Subcutaneous abdominal adipose tissue (tissue), 5 donors: Measurements from ENCODE around the gene MGMT.

Experiments
- H3K27ac ChIP-seq: one replicate; pipeline ENCODE4 v1.7.0; 2013; ENCODE audit warnings: low read depth, mild to moderate bottlenecking, inconsistent platforms, low read length, moderate library complexity
- H3K27me3 ChIP-seq, 5 donors: one replicate each; pipeline ENCODE4 v1.7.0; 2013; ENCODE audit warnings: low read length in 5 of 5, inconsistent platforms in 1 of 5; ENCODE audit not compliant: control insufficient read depth in 5 of 5, insufficient read depth in 4 of 5
- H3K36me3 ChIP-seq, 5 donors: one replicate each; pipeline ENCODE4 v1.7.0; 2013; ENCODE audit warnings: low read length in 5 of 5; ENCODE audit not compliant: control insufficient read depth in 5 of 5, insufficient read depth in 5 of 5
- H3K4me1 ChIP-seq, 5 donors: one replicate each; pipeline ENCODE4 v1.7.0; 2013; ENCODE audit warnings: low read length in 5 of 5, mild to moderate bottlenecking in 3 of 5, moderate library complexity in 1 of 5; ENCODE audit not compliant: control insufficient read depth in 5 of 5, insufficient read depth in 5 of 5
- H3K4me3 ChIP-seq, 5 donors: one replicate each; pipeline ENCODE4 v1.7.0; 2013; ENCODE audit warnings: low read length in 5 of 5, low read depth in 1 of 5
- H3K9ac ChIP-seq, 5 donors: one replicate each; pipeline ENCODE4 v1.7.0; 2013; ENCODE audit warnings: low read length in 5 of 5, mild to moderate bottlenecking in 4 of 5, moderate library complexity in 3 of 5
- H3K9me3 ChIP-seq, 5 donors: one replicate each; pipeline ENCODE4 v1.7.0; 2013; ENCODE audit warnings: low read length in 5 of 5; ENCODE audit not compliant: control insufficient read depth in 5 of 5
- donor health status: healthy.
- donor health status: healthy.
- donor health status: healthy.
- donor health status: healthy.
- donor health status: healthy.

Gene MGMT

DNA sequence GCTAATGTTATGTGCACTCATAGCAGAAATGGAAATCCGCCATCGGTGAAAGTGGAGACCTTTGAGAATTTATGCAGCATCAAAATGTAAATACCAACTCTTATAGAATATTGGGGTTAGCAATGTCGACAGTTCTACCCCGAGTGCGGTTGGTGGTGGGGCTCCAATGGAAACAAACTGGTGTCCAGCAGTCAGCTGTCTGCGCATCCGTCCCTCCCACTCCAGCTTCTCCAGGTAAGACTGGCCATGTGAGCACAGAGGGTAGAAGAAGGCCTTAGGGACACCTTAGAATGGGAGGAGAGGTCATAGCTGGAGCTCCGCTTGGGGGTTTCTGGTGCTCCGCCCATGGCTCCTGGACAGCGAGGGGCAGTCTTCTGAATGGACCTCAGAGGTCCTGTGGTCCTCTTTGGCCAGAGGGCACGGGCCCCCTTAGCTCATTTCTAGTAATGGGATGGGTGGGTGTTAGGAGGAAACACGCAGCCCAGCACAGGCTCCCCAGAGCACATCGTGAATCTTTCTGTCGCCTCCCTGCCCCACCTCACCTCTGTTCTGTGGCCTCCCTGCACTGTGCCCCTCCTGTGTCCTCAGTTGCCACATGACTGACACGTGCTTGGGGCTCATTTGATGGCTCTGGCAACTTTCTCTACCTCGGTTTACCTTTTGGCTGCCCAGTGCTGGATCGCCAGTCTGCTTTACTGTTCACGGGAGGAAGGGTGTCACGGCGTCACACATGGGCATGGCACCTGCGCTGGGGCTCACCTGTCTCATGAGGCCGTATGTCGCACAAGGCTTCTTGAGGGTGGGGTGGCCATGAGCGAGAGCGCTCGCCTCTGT is 50.0 kb downstream of the MGMT start:
- peaks cover 0 to 10% (median 3%) of the 10 kb centered on the region in 5 donors for H3K4me1 ChIP-seq
- H3K27me3 ChIP-seq = no peaks in the 10 kb centered on the region
- H3K9me3 ChIP-seq = no peaks in the 10 kb centered on the region
- no peak overlapping the region for H3K4me3 ChIP-seq
- H3K27ac ChIP-seq = no peak overlapping the region
- no peak overlapping the region for H3K9ac ChIP-seq
- no peaks in the 10 kb centered on the region for H3K36me3 ChIP-seq

DNA sequence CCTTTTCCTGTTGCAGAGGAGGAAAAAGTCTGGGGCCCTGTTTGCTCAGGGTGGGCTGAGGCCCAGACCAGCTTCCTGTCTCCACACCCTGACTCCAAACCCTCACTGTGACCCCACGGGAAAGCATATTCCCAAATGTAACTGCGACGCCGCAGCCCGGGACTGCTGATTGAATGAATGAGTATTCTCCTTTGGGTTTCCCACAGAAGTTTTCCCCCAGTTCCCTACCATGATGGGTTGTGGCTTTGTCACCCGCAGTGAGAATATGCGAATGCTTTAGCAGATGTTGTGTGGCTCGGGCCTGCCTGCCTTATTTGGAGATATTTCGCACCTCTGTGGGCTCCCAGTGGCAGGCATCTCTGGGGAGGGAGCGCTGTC is 50.6 kb downstream of the MGMT start:
- no peak overlapping the region for H3K9ac ChIP-seq
- no peaks in the 10 kb centered on the region for H3K27me3 ChIP-seq
- no peaks in the 10 kb centered on the region for H3K9me3 ChIP-seq
- H3K27ac ChIP-seq = no peak overlapping the region
- H3K4me1 ChIP-seq = peaks cover 0 to 10% (median 3%) of the 10 kb centered on the region in 5 donors
- H3K36me3 ChIP-seq = no peaks in the 10 kb centered on the region
- no peak overlapping the region for H3K4me3 ChIP-seq

DNA sequence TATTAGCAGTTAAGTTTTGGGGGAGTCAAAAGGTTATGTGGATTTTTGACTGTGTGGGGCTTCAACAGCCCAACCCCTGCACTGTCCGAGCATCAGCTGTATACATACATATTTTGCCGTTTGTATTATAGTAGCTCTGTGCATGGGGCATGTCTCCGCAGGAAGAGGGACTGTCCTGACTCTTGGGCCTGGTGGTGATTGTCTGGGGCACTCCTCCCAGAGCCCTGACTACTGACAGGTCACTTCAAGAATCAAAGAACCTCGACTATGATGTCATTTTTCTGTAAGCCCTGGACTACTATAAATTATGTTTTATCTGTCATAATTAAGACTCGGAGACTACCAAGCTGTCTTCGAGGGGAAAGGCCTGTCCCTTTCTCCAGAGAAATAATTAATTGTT is 51.8 kb downstream of the MGMT start:
- H3K36me3 ChIP-seq = no peaks in the 10 kb centered on the region
- H3K9ac ChIP-seq = no peak overlapping the region
- no peak overlapping the region for H3K4me3 ChIP-seq
- no peak overlapping the region for H3K27ac ChIP-seq
- H3K9me3 ChIP-seq = no peaks in the 10 kb centered on the region
- no peaks in the 10 kb centered on the region for H3K27me3 ChIP-seq
- peaks cover 0 to 10% (median 3%) of the 10 kb centered on the region in 5 donors for H3K4me1 ChIP-seq

DNA sequence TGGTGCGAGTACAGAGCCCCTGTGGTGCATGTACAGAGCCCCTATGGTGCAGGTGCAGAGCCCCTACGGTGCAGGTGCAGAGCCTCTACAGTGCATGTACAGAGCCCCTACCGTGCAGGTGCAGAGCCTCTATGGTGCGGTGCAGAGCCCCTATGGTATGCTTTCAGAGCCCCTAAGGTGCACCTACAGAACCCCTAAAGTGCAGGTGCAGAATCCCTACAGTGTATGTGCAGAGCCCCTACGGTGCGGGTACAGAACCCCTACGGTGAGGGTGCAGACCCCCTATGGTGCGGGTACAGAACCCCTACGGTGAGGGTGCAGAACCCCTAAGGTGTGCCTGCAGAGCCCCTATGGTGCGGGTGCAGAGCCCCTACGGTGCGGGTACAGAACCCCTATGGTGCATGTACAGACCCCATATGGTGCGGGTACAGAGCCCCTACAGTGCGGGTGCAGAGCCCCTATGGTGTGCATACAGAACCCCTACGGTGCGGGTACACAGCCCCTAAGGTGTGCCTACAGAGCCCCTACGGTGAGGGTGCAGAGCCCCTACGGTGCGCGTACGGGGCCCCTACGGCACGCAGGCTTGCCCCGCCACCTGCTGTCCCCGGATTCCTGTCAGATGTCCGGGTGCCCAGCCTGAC is 53.5 kb downstream of the MGMT start:
- Histone ChIP-seq H3K4me1 (peaks cover 3 to 12% (median 7%) of the 10 kb centered on the region in 5 donors), H3K9ac (no peak overlapping the region), H3K36me3 (no peaks in the 10 kb centered on the region), H3K27me3 (no peaks in the 10 kb centered on the region), H3K9me3 (no peaks in the 10 kb centered on the region), H3K27ac (no peak overlapping the region), H3K4me3 (no peak overlapping the region)

DNA sequence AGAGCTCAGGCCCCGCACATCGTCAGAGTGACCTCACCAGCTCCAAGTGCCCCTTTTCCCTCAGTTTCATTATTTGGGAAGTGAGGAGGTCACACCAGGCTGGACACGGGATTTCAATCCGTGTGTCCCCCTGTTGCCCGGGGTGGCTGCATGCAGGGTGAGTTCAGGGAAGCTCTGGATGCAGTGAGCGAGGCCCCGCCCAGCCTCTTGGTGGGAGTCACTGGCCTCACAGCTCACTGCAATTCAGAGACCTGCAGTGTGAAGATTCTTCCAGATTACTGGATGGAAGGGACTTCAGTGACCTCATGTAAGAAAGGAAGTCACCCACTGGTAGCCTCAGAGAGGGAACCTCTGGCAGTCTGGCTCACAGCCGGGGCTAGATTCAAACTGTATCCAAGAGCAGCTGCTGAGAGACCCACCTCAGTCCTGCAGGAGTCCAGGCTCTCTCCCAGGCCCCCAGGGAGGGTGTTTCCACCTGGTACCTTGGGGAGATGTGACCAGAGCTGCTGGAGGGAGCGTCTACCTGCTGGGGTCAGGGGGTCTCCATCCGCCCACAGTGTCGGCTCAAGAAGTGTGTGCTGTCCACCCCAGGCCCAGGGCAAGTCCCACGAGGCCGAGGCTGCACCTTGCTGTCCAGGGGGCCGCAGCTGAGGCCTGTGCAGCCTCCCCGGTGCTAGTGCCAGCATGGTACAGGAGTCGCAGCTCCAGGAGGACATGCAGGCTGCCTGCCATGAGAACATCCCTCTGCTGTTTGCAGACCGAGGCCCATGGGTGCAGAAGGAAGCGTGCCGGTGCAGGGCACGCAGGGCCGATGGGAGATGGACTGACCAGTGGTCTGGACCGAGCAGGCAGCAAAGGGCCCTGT is 54.4 kb downstream of the MGMT start:
- no peak overlapping the region for H3K4me3 ChIP-seq
- H3K36me3 ChIP-seq = no peaks in the 10 kb centered on the region
- H3K27ac ChIP-seq = no peak overlapping the region
- H3K4me1 ChIP-seq = peaks cover 3 to 19% (median 13%) of the 10 kb centered on the region in 5 donors
- no peak overlapping the region for H3K9ac ChIP-seq
- no peaks in the 10 kb centered on the region for H3K9me3 ChIP-seq
- no peaks in the 10 kb centered on the region for H3K27me3 ChIP-seq

DNA sequence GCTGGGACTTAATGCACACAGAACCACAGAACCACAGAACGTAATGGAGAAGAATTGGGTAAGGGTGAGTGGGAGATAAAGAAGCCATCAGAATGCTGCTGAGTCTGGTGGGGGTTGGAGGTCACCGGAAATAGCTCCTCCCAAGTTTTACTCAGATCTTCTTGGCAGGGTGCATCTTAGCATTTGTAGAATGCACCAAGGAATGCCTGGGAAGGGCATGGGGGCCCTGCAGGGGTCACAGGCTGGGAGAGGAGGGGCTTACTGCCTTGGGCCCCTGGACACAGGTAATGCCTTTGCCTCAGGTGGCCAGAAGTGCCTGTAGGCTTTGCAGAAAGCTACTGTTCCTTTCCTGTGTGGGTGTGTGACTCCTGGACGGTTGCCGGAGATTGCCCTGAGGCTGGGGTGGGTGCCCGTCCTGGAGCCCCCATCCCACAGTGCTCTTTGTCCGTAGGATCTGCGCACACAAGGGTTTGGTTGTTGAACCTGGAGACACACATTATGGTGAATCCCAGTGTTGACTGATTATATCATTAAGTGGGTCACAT is 55.1 kb downstream of the MGMT start:
- peaks cover 0 to 5% (median 0%) of the 10 kb centered on the region in 5 donors for H3K36me3 ChIP-seq
- H3K9me3 ChIP-seq = no peaks in the 10 kb centered on the region
- no peak overlapping the region for H3K27ac ChIP-seq

DNA sequence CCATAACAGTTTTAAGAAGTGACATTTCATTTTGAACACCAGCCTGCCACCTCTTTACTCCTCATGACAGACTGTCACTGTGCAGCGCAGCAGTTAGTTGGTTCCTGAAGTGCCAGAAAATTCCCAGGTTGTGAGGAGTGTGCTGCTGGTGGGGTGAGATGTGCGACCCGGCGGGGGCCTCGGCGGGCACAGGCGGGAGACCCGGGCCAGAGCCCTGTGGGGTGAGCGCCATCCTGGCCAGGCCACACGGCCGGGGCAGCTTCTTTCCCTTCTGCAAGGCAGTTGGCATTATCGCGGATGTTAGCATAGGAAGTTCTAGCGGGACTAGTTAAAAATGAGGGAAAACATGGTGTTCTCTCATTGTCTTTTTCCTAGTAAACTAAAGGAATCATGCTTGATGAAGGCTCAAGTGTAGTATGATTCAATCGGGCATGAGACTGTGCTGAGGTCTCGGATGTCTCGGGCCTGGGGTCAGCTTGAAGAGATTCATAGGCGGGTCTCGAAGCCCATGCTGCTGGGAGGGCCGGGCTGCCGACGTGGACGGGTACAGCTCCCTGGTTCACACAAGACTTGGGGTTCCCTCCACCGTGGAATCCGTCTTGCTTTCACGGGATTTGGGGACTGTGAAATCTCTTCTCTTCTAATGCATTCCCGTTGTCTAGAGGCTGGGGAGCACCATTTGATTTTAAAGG is 56.1 kb downstream of the MGMT start:
- no peaks in the 10 kb centered on the region for H3K9me3 ChIP-seq
- no peak overlapping the region for H3K4me3 ChIP-seq
- H3K9ac ChIP-seq = no peak overlapping the region
- H3K27ac ChIP-seq = no peak overlapping the region
- H3K4me1 ChIP-seq = peaks cover 0 to 12% (median 9%) of the 10 kb centered on the region in 5 donors
- peaks cover 0 to 10% (median 3%) of the 10 kb centered on the region in 5 donors for H3K36me3 ChIP-seq
- no peaks in the 10 kb centered on the region for H3K27me3 ChIP-seq

More for the DNA sequence above, 55.1 kb downstream of the MGMT start:
- no peak overlapping the region for H3K4me3 ChIP-seq
- peaks cover 3 to 19% (median 13%) of the 10 kb centered on the region in 5 donors for H3K4me1 ChIP-seq
- H3K9ac ChIP-seq = no peak overlapping the region
- no peaks in the 10 kb centered on the region for H3K27me3 ChIP-seq

DNA sequence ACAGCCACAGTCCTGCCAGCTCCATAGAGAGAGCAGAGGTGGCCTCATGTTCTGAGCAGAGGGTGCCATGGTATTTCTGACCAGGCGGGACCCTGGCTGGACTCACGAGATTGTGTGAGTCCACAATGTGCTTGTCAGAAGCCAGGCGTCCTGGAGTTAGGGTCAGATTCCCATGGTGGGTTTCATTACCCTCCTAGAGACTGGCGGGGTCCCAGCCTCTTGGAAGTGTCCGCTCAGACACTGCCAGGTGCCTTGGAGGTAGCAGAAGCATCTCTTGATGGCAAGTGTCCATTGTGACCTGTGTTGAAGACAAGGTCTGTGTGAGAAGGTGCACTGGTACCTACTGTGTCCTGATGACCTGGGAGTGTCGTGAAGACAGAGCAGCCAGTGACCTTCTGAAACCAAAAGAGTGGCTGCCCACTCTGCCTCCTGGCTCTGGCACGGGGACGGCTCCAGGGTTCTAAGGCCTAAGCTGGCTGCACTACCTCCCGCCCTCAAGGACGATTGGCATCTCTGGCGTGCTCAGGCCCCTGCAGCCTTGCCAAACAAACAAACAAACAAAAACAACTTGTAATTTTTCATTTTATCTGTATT is 56.8 kb downstream of the MGMT start:
- H3K36me3 ChIP-seq = peaks cover 0 to 10% (median 3%) of the 10 kb centered on the region in 5 donors
- H3K9ac ChIP-seq = no peak overlapping the region
- no peak overlapping the region for H3K4me3 ChIP-seq
- H3K9me3 ChIP-seq = peaks cover 0 to 2% (median 0%) of the 10 kb centered on the region in 5 donors
- no peak overlapping the region for H3K27ac ChIP-seq
- H3K4me1 ChIP-seq = peaks cover 0 to 12% (median 9%) of the 10 kb centered on the region in 5 donors
- H3K27me3 ChIP-seq = no peaks in the 10 kb centered on the region

DNA sequence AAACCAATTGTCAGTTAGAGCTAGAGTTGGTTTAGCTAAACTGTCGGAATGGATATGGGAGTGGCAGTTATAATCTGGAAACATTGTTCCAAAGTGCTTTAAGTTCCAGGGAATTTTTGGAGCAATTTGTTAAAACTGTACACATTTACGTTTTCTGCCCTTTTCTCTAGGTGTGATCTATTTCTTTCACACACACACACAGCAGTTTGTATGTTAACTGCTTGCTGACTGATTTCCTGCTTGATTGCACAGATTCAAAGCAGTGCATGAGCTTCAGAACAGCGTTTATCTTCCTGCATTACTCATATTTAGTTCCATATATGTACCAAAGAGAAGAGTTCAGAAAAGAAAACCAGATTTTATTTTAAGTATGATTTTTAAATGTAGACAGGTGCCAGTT is 57.9 kb downstream of the MGMT start:
- H3K9ac ChIP-seq = no peak overlapping the region
- peaks cover 0 to 10% (median 3%) of the 10 kb centered on the region in 5 donors for H3K36me3 ChIP-seq
- no peak overlapping the region for H3K4me3 ChIP-seq
- H3K9me3 ChIP-seq = peaks cover 0 to 2% (median 0%) of the 10 kb centered on the region in 5 donors
- peaks cover 0 to 12% (median 9%) of the 10 kb centered on the region in 5 donors for H3K4me1 ChIP-seq
- H3K27ac ChIP-seq = no peak overlapping the region
- H3K27me3 ChIP-seq = no peaks in the 10 kb centered on the region
